ENCODE results near the gene COTL1. TPM values are rescaled to one million over a fixed set of nuclear protein-coding genes. Genes with fewer than 3 reads are reported as not detected.

The COTL1 gene
- total RNA-seq, 1 experiment from 2014 or later, result 34.6 TPM

GRCh38 chr16:84617041-84617790 is 662 bp downstream of the COTL1 start:
- DNase-seq (ENCODE audit: extremely low read depth, low read depth), result no peak

GRCh38 chr16:84616515-84616914 is 1.4 kb downstream of the COTL1 start:
- DNase-seq (ENCODE audit: extremely low read depth, low read depth), result no peak

- DNase-seq (ENCODE audit: extremely low read depth, low read depth), result no peak
These were observed 2.7 kb downstream of the COTL1 start for GRCh38 chr16:84614968-84615813.

GRCh38 chr16:84614623-84614967 is 3.3 kb downstream of the COTL1 start:
- DNase-seq (ENCODE audit: extremely low read depth, low read depth), result no peak

- DNase-seq (ENCODE audit: extremely low read depth, low read depth), result no peak
These were observed 3.8 kb downstream of the COTL1 start for GRCh38 chr16:84614073-84614459.

- DNase-seq (ENCODE audit: extremely low read depth, low read depth), result no peak
These were observed 4.3 kb downstream of the COTL1 start for GRCh38 chr16:84613408-84614072.

GRCh38 chr16:84612686-84613085 is 5.2 kb downstream of the COTL1 start:
- DNase-seq (ENCODE audit: extremely low read depth, low read depth), result no peak

- no peak for DNase-seq (ENCODE audit: extremely low read depth, low read depth)
These were observed 6.8 kb downstream of the COTL1 start for GRCh38 chr16:84611041-84611440.

- no peak for DNase-seq (ENCODE audit: extremely low read depth, low read depth)
These were observed 7.5 kb downstream of the COTL1 start for GRCh38 chr16:84610376-84610775.

GRCh38 chr16:84609563-84610177 is 8.2 kb downstream of the COTL1 start:
- DNase-seq (ENCODE audit: extremely low read depth, low read depth), result no peak

- no peak for DNase-seq (ENCODE audit: extremely low read depth, low read depth)
These were observed 9.6 kb downstream of the COTL1 start for GRCh38 chr16:84608282-84608681.

GRCh38 chr16:84607694-84608093 is 10.2 kb downstream of the COTL1 start:
- no peak for DNase-seq (ENCODE audit: extremely low read depth, low read depth)

- no peak for DNase-seq (ENCODE audit: extremely low read depth, low read depth)
These were observed 10.8 kb downstream of the COTL1 start for GRCh38 chr16:84607061-84607460.

- DNase-seq (ENCODE audit: extremely low read depth, low read depth), result no peak
These were observed 11.6 kb downstream of the COTL1 start for GRCh38 chr16:84606081-84606875.

GRCh38 chr16:84605339-84605848 is 12.5 kb downstream of the COTL1 start:
- DNase-seq (ENCODE audit: extremely low read depth, low read depth), result no peak

- no peak for DNase-seq (ENCODE audit: extremely low read depth, low read depth)
These were observed 13.3 kb downstream of the COTL1 start for GRCh38 chr16:84604477-84605013.

- no peak for DNase-seq (ENCODE audit: extremely low read depth, low read depth)
These were observed 13.9 kb downstream of the COTL1 start for GRCh38 chr16:84603940-84604339.

GRCh38 chr16:84603140-84603816 is 14.6 kb downstream of the COTL1 start:
- DNase-seq (ENCODE audit: extremely low read depth, low read depth), result peak; percentile 59
